GM18867 (cell line): ENCODE measurements around the gene SH3PXD2A.
"Not testable (repeated sequence)": the region's sequence is repeated elsewhere in the genome, so short reads cannot be mapped to it uniquely, and the experiment has no call there.

ENCODE experiments used
- ATAC-seq: cut with Tn5 transposase; IDR thresholded peaks from one replicate; pipeline ENCODE4 v1.9.1; 2021; ENCODE audit warnings: mild to moderate bottlenecking, moderate library complexity; ENCODE audit not compliant: unreplicated experiment

The SH3PXD2A gene

GRCh38 chr10:103636492-103636891 is 218.9 kb downstream of the SH3PXD2A start:
- ATAC-seq, result no peak

GRCh38 chr10:103635580-103635979 is 219.8 kb downstream of the SH3PXD2A start:
- ATAC-seq, result no peak

GRCh38 chr10:103633846-103634245 is 221.5 kb downstream of the SH3PXD2A start:
- ATAC-seq, result no peak

GRCh38 chr10:103632871-103633270 is 222.5 kb downstream of the SH3PXD2A start:
- ATAC-seq, result not testable (repeated sequence)

- ATAC-seq, result no peak
Observed at GRCh38 chr10:103632247-103632642, 223.1 kb downstream of the SH3PXD2A start.

GRCh38 chr10:103630156-103630555 is 225.2 kb downstream of the SH3PXD2A start:
- no peak for ATAC-seq

GRCh38 chr10:103629581-103629980 is 225.8 kb downstream of the SH3PXD2A start:
- ATAC-seq, result no peak

- ATAC-seq, result no peak
Observed at GRCh38 chr10:103627893-103628292, 227.5 kb downstream of the SH3PXD2A start.

GRCh38 chr10:103627111-103627892 is 228.1 kb downstream of the SH3PXD2A start:
- no peak for ATAC-seq

- no peak for ATAC-seq
Observed at GRCh38 chr10:103626178-103626577, 229.2 kb downstream of the SH3PXD2A start.

- no peak for ATAC-seq
Observed at GRCh38 chr10:103622935-103623574, 232.3 kb downstream of the SH3PXD2A start.

GRCh38 chr10:103622286-103622685 is 233.1 kb downstream of the SH3PXD2A start:
- no peak for ATAC-seq

GRCh38 chr10:103621783-103622125 is 233.6 kb downstream of the SH3PXD2A start:
- no peak for ATAC-seq

GRCh38 chr10:103620891-103621782 is 234.2 kb downstream of the SH3PXD2A start:
- ATAC-seq, result no peak

GRCh38 chr10:103620352-103620740 is 235.0 kb downstream of the SH3PXD2A start:
- ATAC-seq, result no peak

- no peak for ATAC-seq
Observed at GRCh38 chr10:103619424-103620351, 235.7 kb downstream of the SH3PXD2A start.

- no peak for ATAC-seq
Observed at GRCh38 chr10:103618575-103619423, 236.6 kb downstream of the SH3PXD2A start.

GRCh38 chr10:103617602-103618385 is 237.6 kb downstream of the SH3PXD2A start:
- ATAC-seq, result no peak
